ENCODE data around the gene SMIM21.

SMIM21 gene

DNA sequence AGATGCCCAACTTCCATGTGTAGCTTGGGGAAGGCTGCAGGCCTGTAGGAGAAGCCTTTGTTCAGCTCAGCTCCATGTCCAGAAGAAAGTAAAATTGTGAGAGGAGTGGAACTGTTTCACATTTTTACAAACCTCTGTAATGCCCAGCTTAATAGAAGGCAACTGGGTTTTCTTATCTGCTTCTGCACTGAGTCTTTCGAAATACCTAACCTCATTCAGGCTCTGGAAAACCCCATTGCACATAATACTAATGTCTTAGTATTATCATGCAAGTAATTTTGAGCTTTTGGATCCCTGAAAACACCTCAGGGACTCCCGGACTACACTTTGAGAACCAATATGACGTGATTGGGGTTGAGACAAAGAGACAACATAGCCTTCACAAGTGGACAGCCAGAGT is 5.8 kb downstream of the SMIM21 start:
- DNase-seq = no peak

DNA sequence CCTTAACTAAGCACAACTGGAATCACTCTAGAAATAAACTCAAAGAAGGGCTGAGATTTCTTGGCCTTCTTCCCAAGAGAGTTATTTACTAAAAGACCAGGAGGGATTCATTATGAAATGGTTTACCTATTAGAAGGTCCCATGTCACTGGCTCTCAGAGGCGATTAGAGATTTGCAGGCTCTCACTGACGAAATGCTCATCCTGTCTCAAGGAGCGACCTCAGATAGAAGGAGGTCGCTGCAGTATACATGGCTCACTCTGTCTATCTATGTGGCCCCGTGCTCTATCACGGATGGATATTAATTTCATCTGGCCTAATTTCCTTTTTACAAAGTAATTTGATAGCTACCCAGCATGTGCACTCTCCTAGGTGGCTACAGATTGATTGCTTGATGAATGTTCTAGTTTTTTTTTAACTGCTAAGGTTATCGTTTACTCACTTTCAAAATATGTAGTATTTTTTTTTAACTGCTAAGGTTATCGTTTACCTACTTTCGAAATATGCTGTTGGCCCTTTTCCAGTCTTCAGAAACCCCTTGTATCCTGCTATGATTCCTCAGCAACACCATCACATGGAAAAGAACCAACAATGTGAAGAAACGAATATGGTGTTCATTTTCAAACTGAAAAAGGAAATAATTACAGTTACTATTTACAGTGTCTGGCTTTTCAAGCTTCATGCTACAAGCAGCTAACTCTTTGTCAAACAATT is 9.1 kb downstream of the SMIM21 start:
- DNase-seq = no peak

DNA sequence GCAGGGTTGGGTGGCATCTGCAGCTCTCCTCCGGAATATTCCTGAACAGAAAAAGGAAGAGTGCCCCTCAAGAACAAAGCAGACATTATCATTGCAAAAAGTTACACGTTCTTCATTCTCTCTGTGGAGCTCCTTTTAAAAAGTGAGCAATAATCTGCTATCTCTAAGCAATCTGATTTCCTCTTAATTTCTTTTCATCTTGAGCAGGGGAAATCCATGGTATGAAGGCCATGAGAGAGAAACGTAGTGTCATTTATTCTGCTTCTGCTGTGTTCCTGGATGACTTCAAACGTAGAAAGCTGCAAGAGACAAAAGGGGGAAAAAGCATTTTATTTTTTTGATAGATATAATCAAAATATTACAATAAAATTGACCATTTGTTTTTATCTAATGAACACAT is 16.9 kb downstream of the SMIM21 start:
- no peak for DNase-seq

DNA sequence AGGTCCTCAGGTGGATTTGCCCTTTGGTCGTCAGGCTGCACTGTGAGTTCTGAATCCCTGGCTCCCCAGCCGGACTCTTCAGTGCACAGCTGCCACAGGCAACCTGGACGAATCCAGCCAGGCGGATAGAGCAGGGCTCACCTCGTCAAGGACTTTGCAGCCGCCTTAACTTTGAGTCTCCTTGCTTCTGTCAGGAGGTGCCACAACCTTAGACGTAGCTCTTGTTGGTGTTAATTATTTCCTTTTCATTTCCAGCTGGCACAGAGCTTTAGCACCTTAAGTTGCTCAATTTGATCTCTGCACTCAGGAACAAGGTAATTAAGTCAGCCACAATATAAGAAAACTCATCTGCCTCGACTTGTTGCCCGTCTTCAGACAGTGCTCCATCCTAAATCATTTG is 17.7 kb downstream of the SMIM21 start:
- DNase-seq = no peak

DNA sequence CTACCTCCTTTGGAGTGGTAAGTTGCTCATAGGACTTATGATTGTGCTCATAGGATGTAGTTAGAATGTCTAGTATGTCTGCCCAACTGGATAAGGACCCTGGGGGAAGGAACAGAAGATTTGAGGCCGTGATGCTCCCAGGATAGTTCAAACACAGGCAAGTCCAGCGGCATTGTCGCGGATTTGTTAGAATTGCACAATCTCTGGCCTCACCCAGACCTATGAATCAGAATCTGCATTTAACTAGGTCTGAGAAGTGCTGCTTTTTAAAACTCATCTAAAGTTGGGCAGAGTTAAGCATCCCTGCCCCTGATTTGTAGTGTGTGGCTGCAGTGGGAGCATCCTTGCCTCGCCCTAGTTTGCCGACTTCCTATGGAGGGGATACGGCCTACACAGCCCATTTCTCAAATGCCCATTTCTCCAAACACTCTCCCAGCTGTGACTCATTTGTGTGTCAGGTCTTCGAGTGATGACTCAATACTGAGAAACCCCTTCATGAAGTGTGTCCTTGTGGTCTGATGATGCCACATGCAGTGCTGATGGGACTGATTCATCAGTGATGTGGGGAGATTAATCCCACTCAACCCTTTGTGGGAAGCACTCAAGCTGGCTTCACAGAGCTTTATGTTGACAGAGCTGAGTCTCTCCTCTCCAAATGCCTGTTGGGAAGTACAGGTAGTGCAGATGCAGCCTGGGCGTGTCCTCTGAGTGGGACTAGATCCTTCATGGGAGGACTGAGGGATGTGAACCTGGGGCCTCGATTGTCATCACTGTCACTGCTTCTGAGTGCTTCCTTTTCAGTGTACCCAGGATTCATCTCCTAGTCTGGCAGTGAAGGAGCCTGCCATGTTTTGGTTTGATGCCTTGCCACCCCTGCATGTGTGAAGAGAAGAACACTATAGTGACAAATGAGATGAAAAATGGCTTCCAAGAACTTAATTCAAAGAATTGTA is 18.7 kb downstream of the SMIM21 start:
- DNase-seq = no peak

DNA sequence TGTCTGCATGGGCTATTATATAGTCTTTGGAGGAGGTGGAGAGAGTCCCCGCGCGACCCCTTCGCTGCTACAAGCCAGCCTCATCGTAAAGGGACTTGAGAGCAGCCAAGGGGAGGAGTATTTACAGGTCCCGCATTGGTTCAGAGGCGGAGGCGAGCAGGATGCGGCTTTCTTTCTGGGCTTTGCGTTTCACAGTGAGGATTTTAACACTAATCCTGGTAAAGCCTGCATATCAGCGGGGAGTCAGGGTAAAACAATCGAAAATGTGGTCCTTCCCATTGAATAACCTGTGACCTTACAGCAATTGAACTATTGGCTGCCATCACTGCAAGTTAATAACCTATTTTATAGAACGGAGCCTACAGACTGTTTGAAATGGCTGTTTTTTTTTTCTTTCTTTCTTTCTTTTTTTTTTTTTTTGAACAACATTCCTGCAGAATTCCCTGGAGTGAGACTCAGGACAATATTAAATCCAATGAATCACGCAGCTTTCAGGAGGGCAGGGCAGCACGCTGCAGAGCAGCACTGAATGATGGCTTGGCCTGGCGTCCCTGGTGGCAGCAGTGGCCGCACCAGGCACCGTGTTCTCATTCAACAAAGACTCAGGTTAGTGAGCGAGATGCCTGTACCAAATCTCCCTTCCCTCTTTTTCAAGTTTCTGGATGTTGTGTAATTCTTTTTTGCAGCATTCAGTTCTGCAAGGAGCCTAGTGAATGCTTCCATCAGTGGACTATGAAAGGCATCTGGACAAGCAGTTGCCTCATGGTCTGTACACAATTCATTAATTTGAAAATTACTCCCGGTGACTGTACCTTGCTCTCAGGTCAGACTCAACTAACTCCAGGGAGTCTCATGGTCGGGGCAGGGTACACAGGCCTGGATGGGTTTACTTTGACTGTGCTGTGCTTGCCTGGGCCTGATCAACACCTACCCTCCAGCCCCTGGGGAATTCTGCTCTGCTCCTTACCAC is 19.8 kb downstream of the SMIM21 start:
- no peak for DNase-seq

DNA sequence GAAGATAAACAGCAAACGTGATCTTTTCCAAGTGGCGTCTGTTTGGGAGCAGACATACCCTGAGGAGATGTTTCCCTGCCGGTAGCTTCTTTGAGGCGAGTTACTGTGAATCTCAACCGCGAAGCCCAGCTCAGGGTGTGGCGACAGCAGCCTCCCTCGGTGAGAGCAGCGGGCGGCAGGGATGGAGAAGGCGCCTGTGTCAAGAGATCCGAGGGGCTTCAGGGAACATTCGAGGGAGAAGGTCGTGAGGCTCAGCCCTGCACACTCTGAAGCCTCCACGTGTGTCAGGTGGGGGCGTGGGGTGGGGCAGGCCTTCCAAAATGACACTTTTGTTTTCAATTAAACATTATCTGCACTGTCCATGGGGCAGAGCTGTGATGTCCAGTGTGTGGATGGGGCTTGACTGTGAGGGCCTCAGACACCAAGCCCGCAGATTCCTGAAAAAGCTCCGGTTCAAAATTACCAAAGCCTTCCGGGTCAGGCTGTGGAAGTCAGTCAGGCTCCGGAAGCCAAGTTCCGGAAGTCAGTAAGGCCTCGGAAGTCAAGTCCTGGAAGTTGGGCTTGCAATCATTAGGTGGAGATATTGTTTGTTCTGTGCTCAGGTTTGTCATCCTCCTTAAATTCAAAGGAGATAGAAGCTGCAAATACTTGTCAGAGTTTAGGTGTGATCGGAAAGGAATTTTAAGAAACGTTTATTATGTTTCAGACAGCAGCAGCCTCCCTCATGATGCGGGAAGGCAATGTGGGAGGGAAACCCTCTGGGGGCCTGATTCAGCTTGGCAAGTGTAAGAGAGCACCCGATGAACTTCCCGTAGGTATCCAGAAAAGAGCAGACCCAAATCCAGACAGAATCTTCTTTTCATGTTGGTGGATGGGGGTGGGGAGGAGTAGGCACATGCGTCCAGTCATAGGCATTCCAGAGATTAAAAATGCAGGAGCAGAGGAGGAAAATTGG is 20.7 kb downstream of the SMIM21 start:
- DNase-seq = no peak

DNA sequence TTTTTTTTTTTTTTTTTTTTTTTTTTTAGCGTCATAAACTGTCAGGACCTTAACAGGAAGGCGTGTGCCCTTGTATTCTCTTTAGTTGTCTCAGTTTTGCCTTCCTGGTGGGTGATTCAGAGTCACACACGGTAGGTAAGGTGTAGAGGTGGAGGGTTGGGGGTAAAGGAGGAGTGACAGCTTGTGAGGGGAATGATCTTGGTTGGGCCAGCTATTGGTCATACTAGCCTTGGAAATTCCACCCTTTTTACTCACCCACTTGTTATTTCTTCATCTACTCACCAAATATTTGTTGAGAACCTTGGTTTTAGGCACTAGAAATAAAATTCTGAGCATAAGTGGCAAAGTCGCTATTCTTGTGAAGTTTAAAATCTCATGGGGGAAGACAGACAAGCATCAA is 22.2 kb downstream of the SMIM21 start:
- no peak for DNase-seq

DNA sequence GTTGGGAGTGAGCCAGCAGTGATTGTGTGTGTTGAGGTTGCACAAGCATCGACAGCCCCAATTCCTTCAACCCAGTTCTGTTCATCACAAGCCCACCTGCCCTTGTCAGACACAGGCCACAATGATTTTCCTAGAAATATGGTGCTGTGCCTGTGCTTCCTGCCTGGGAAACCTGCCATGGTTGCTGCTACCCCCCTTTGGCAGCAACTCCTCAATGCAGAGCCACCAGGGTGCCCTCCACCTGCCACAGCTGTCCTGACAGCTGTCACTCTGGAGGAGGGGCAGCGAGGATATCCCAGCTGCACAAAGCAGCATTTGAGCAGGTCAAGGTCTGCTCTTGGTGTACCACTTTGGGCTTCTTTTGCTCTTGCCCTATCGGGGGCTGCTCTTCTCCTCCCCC is 27.1 kb downstream of the SMIM21 start:
- DNase-seq = no peak

DNA sequence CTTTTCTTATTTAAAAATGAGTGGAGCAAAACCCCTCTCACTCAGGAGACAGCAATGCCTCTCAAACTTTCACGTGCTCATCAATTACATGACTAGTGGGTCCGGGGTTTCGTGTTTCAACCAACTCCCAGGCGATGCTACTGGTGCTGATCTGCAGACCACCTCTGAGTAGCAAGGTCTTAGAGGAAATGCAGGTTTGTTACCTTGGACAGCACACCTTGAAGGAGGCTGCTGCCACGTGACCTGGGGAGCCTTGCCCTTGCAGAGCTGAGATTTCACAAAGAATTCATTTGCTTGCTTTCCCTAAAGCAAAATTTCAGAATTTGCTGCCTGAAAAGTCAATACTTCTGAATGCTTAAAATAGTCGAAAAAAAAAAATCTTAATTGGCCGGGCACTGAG is 32.4 kb downstream of the SMIM21 start:
- DNase-seq = no peak

DNA sequence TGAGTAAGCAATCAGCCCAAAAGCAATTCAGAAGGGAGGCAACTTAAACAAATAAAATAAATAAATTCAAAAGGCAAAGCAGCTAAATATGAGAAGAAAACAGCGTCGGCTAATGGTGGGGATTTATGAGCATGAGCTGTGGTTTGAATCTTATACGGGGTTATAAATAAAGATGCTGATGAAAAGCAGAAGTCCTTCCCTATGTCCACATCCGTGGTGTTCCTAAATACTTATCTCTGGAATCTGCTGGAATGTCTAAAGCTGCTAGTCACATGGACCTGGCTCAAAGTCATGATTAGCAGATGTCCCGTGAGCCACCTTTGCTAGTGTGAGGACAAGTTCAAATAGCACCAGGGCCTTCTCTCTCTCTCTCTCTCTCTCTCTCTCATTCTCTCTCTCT is 33.8 kb downstream of the SMIM21 start:
- DNase-seq = no peak

DNA sequence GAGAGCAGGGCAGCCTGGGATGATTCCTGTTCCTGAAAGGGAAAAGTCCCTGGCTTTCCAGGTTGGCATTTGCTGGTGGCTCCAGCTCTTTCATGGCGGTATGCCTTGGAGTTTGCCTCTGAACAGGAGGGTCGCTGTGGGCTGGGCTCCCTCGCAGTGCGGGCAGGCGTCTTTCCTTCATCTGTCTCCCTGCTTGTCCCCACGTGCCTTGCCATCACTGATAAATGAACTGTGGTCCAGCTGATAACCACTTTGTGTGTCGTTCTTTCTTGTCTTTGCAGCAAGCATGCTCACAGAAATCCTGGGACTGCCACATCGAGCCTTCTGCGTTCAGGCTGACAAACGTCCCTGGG is 35.3 kb downstream of the SMIM21 start:
- DNase-seq = no peak

DNA sequence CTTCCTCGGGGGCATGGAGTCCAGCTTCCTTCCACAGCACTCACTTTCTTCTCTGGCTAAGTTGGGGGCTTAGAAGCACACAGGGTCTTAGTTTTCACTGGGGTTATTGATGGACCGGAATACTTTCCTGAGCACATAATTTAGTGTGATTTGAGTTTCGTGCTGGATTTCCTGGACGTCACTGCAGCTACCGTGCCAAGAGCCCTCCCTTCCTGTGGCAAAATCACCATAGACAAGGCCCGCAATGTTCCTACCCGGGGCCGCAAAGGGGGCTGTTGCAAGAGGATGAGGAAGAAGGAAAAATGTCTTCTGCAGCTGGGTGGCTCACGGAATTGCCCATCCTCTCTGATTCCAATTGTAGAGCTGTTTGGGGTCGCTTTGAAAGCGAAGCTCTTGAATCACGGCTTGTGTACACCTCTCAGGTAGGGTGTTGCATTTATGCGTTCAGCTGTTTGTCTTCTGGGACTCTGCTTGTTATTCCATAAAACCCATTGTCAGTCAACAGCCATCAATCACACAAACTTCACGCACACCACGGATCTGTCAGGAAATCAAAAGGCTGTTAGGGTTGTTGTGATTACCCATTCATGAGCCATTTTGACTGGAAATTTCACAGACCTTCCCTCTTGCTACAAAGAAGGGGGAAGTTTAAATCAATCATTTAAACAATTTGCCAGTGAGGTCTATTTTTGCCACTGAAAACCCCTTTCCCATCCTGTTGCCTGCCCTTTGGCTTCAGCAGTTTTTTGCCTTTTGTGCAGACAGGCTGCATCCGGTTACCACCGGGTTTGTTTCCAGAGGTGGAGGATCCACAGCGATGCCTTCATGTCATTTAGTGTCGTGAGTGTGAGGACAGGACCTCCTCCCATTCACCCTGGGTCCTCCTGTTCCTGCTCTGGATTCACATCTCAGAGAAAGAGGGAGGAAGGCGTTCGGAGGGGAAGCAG is 36.0 kb downstream of the SMIM21 start:
- DNase-seq = no peak

DNA sequence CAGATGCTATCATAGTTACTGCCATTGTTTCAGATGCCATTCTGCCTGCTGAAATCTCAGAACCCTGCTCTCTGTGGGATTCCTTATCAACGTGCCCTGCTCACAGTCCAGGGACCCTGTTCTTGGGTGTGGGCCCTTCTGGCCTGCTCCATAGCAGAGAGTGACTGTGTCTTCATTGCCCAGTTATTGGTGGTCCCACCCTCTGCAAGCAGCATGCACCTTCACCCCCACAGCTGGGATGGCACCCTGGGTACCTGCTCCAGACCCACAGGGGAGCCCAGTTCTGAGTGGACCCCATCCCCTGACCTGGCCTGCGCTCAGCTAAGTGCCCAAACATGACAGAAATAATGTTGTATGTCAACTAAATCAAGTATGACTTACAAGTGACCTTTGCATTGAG is 36.6 kb downstream of the SMIM21 start:
- DNase-seq = no peak

DNA sequence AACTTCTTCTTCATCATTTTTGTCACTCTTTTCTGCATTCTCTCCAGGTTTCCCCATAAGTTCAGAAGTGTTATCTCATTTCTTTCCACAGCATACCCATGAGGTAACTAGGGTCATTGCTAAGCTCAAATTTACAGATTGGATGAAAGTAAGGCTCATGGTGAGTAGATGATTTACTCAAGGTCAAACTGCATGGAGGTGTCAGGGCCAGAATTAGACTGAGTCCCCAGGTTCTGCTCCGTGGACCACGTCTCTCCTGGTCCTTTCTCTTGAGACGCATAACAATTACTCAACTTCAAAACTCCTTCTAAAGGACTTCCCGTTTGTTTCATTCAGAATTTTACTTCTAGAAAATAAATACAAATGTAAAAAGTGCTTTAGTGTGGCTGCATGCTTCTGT is 43.4 kb downstream of the SMIM21 start:
- no peak for DNase-seq

DNA sequence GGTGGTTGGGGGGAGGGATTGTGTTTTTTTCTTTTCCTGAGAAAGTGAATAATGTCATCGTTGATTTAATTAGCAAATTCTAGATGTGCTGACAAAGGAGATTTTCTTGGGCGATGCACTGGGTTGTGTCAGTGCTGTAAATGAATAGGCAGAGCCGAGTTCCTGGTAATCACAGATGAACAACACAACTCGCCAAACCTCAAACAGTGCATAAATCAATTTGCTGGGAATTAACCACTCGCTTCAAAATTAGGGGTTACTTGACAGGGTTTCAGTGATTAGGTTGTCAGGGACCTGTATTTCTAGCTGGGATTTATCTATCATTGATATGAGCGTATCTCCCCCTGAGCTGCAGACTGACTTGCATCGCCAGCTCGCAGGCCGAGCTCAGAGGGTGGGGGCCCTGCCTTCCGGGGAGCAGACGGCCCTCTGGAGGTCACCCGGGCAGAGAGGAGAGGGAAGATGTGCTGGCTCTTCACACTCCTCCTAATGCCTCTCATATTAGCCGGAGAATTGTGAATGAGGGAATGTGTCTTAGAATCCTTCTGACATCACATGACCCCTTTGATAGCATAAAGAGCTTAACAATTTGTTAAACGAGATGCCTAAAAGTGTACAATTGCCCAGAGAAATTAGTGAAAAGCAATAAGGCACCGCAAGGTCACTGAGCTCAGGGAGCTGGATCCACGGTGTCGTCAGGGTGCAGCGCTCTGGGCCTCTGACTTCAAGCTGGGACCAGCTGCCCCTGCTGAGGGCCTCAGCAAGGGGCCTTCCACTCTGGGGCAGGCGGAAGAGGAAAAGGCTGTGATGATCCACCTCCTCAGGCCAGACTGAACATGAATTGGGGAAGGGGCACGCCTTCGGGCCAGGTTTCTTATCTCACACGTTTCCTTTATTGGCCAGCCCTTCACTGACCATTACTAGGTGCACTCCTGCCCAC is 48.9 kb downstream of the SMIM21 start:
- no peak for DNase-seq

DNA sequence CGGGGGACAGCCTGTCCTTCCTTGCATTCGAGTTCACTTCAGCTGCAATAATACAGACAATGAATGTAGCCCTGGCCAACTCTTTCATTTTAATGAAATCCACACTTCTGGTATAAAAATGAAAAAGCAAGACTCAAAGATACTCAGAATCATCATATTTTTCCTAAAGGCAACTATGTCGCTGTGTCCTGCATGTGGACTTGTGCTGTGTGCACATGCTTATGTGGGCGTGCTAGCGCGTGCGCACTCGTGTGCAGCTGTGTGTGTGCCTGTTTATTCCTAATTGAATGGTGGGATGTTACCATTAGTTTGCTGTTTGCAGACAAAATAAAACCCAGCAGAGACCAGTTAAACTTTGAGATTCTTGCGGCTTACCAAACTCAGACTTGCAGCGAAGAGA is 49.6 kb downstream of the SMIM21 start:
- no peak for DNase-seq

DNA sequence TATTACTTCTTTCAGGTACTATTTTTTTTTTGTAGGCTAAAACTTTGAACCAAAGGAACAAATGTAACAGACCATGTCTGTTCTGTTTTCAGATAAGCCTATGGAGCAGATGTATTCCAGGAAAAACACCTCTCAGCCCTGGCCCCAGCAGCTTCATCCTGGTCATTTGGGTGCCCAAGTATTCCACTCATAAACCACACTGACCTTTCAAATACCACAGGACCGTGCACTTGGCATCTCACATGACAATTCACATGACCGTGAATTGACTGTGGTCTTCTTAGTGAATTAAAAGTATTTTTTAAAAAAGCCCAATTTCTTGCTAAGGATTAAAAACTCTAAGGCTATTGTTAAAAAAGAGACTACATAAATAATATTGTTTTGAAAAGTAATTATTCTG is 50.2 kb downstream of the SMIM21 start:
- DNase-seq = no peak

DNA sequence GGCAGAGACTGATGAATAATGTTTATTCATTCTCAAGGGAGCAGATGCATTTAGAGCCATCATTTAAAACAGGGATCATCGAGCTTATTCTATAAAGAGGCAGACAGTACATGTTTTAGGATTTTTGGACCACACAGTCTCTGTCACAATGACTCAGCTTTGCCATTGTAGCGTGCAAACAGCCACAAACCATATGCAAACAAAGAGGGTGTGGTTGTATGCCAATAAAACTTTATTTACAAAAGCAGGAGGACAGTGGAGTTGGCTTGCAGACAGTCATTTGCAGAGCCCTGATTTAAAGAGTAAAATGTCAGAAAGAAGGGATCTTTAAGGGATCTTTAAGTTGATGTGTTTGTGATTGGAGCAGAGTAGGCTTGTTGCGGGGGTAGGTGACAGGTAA is 51.5 kb downstream of the SMIM21 start:
- DNase-seq = no peak

DNA sequence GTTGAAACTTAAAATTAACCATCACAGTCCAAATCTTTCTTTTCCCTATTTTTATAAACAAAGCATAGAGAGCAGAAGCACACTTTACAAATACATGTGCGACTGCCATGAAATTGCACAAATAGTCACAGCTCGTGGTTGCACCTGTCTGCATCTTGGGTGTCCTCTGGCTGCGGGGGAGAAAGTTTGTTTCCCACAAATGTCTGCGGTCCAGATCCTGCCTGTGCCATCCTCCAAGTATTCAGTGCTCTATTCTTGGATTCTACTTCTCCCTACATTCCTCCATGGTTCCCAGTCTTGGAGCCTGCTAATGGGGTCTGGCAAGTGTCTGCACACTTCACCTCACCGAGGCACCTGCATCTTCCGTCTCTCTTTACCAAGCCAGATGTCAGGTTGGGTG is 52.2 kb downstream of the SMIM21 start:
- no peak for DNase-seq
